Mucosa of rectum (tissue), 2 donors: Measurements from ENCODE around the gene NOP10.
"Not testable (repeated sequence)": the region's sequence is repeated elsewhere in the genome, so short reads cannot be mapped to it uniquely, and the experiment has no call there.

Experiments used
- H3K27ac ChIP-seq, 2 donors: one replicate each; pipeline ENCODE4 v1.7.0; 2013; ENCODE audit warnings: inconsistent platforms in 2 of 2, low read depth in 2 of 2, low read length in 2 of 2
- H3K27me3 ChIP-seq, 2 donors: one replicate each; pipeline ENCODE4 v1.7.0; 2013; ENCODE audit warnings: low read length in 2 of 2; ENCODE audit not compliant: control insufficient read depth in 2 of 2, insufficient read depth in 2 of 2
- H3K36me3 ChIP-seq, 2 donors: one replicate each; pipeline ENCODE4 v1.7.0; 2013; ENCODE audit warnings: low read length in 2 of 2; ENCODE audit not compliant: control insufficient read depth in 2 of 2, insufficient read depth in 2 of 2
- H3K4me1 ChIP-seq, 2 donors: one replicate each; pipeline ENCODE4 v1.7.0; 2013; ENCODE audit warnings: low read length in 2 of 2, mild to moderate bottlenecking in 1 of 2; ENCODE audit not compliant: control insufficient read depth in 2 of 2, insufficient read depth in 2 of 2
- H3K4me3 ChIP-seq, 2 donors: one replicate each; pipeline ENCODE4 v1.7.0; 2013; ENCODE audit warnings: low read length in 2 of 2
- H3K9ac ChIP-seq, 2 donors: one replicate each; pipeline ENCODE4 v1.7.0; 2013; ENCODE audit warnings: low read length in 2 of 2, low read depth in 1 of 2, mild to moderate bottlenecking in 1 of 2
- H3K9me3 ChIP-seq, 2 donors: one replicate each; pipeline ENCODE4 v1.7.0; 2013; ENCODE audit warnings: low read length in 2 of 2; ENCODE audit not compliant: control insufficient read depth in 2 of 2
- donor health status: healthy.
- donor health status: Normal muscosa, but diverticular disease.

The NOP10 gene

GRCh38 chr15:34342737-34343575 is at the start of gene NOP10, which contains the start of gene NUTM1:
NOP10 (minus strand) TSS chr15:34343136; CDS start chr15:34343073, 63 bp downstream.
NUTM1 (plus strand) TSS chr15:34343315; CDS start chr15:34343697, 382 bp downstream.
- peak within 1 kb of the TSS; percentile 99 to 100 for H3K4me3 ChIP-seq
- H3K36me3 ChIP-seq = peaks cover 5 to 9% of the 10 kb centered on the region in 2 donors
- peak within 1 kb of the TSS; percentile 97 for H3K27ac ChIP-seq
- H3K27me3 ChIP-seq = no peaks in the 10 kb centered on the region
- peak within 1 kb of the TSS; percentile 93 to 99 for H3K9ac ChIP-seq
- peaks cover 0 to 6% of the 10 kb centered on the region in 2 donors for H3K4me1 ChIP-seq
- no peaks in the 10 kb centered on the region for H3K9me3 ChIP-seq

GRCh38 chr15:34389594-34390086 is 46.7 kb upstream of the NOP10 start:
- not testable (repeated sequence) for H3K9me3 ChIP-seq, H3K9ac ChIP-seq, H3K36me3 ChIP-seq, H3K27me3 ChIP-seq, H3K4me1 ChIP-seq, H3K27ac ChIP-seq, H3K4me3 ChIP-seq

GRCh38 chr15:34381829-34382521 is 39.0 kb upstream of the NOP10 start:
- not testable (repeated sequence) for H3K27me3 ChIP-seq, H3K4me3 ChIP-seq, H3K27ac ChIP-seq

GRCh38 chr15:34380491-34380890 is 37.6 kb upstream of the NOP10 start:
- not testable (repeated sequence) for H3K9me3 ChIP-seq, H3K27me3 ChIP-seq, H3K4me1 ChIP-seq, H3K9ac ChIP-seq, H3K4me3 ChIP-seq, H3K36me3 ChIP-seq, H3K27ac ChIP-seq

More at GRCh38 chr15:34381829-34382521, 39.0 kb upstream of the NOP10 start:
- not testable (repeated sequence) for H3K36me3 ChIP-seq, H3K9ac ChIP-seq, H3K9me3 ChIP-seq, H3K4me1 ChIP-seq

- Histone ChIP-seq H3K4me1 (no peaks in the 10 kb centered on the region), H3K27ac (no peak overlapping the region), H3K4me3 (no peak overlapping the region)
Measured at GRCh38 chr15:34376856-34377255, 33.9 kb upstream of the NOP10 start.

GRCh38 chr15:34375541-34375940 is 32.6 kb upstream of the NOP10 start:
- H3K4me3 ChIP-seq, H3K27ac ChIP-seq: not testable (repeated sequence)

More at GRCh38 chr15:34376856-34377255, 33.9 kb upstream of the NOP10 start:
- Histone ChIP-seq H3K36me3 (no peaks in the 10 kb centered on the region), H3K9me3 (no peaks in the 10 kb centered on the region), H3K9ac (no peak overlapping the region), H3K27me3 (no peaks in the 10 kb centered on the region)

GRCh38 chr15:34374816-34375215 is 31.9 kb upstream of the NOP10 start:
- no peaks in the 10 kb centered on the region for H3K36me3 ChIP-seq
- H3K9me3 ChIP-seq = no peaks in the 10 kb centered on the region
- H3K4me1 ChIP-seq = no peaks in the 10 kb centered on the region
- H3K27ac ChIP-seq = no peak overlapping the region
- H3K27me3 ChIP-seq = no peaks in the 10 kb centered on the region
- no peak overlapping the region for H3K4me3 ChIP-seq
- H3K9ac ChIP-seq = no peak overlapping the region

More at GRCh38 chr15:34375541-34375940, 32.6 kb upstream of the NOP10 start:
- H3K36me3 ChIP-seq, H3K9ac ChIP-seq, H3K9me3 ChIP-seq, H3K27me3 ChIP-seq, H3K4me1 ChIP-seq: not testable (repeated sequence)

- Histone ChIP-seq H3K36me3 (no peaks in the 10 kb centered on the region), H3K27ac (no peak overlapping the region), H3K9me3 (no peaks in the 10 kb centered on the region), H3K4me1 (no peaks in the 10 kb centered on the region), H3K9ac (no peak overlapping the region), H3K4me3 (no peak overlapping the region), H3K27me3 (no peaks in the 10 kb centered on the region)
Measured at GRCh38 chr15:34373951-34374350, 31.0 kb upstream of the NOP10 start.

GRCh38 chr15:34370643-34371042 is 27.7 kb upstream of the NOP10 start:
- Histone ChIP-seq H3K9ac (no peak overlapping the region), H3K9me3 (no peaks in the 10 kb centered on the region), H3K27me3 (no peaks in the 10 kb centered on the region), H3K4me3 (no peak overlapping the region), H3K27ac (no peak overlapping the region), H3K4me1 (peaks cover 9 to 11% of the 10 kb centered on the region in 2 donors), H3K36me3 (no peaks in the 10 kb centered on the region)

- H3K4me3 ChIP-seq = no peak overlapping the region
- H3K9me3 ChIP-seq = no peaks in the 10 kb centered on the region
- no peaks in the 10 kb centered on the region for H3K36me3 ChIP-seq
- H3K4me1 ChIP-seq = peaks cover 14 to 16% of the 10 kb centered on the region in 2 donors
- H3K27me3 ChIP-seq = no peaks in the 10 kb centered on the region
- H3K27ac ChIP-seq = no peak overlapping the region
- peak overlapping the region in 1 of 2 donors; percentile 6 for H3K9ac ChIP-seq
Measured at GRCh38 chr15:34370129-34370528, 27.2 kb upstream of the NOP10 start.
